ENCODE data around the gene OR2H1. TPM values are rescaled to one million over a fixed set of nuclear protein-coding genes. Genes with fewer than 3 reads are reported as not detected.

OR2H1 gene
- total RNA-seq, 1 donor from 2014 or later: not detected

- H3K4me1 ChIP-seq: no peaks in the 10 kb centered on the region
- no peak for TF ChIP-seq CTCF (IDR thresholded peaks at IDR 0.05)
- no peak for DNase-seq
- no peaks in the 10 kb centered on the region for H3K36me3 ChIP-seq
- intact Hi-C loops (cut with DNase I): no loop called here
- no peak for ATAC-seq
- H3K27ac ChIP-seq: no peak overlapping the region
- no peak overlapping the region for H3K4me3 ChIP-seq
- no peaks in the 10 kb centered on the region for H3K9me3 ChIP-seq
- H3K27me3 ChIP-seq: no peaks in the 10 kb centered on the region
Measured at GRCh38 chr6:29483735-29484134, 26.8 kb downstream of the OR2H1 start.

GRCh38 chr6:29486577-29486976 lies 29.6 kb downstream of the OR2H1 start:
- no peaks in the 10 kb centered on the region for H3K27me3 ChIP-seq
- ATAC-seq (no peak), DNase-seq (no peak)
- no peak for TF ChIP-seq CTCF (IDR thresholded peaks at IDR 0.05)
- no peaks in the 10 kb centered on the region for H3K9me3 ChIP-seq
- H3K36me3 ChIP-seq: no peaks in the 10 kb centered on the region
- H3K4me1 ChIP-seq: no peaks in the 10 kb centered on the region
- intact Hi-C loops (cut with DNase I): no loop called here
- H3K4me3 ChIP-seq: no peak overlapping the region
- no peak overlapping the region for H3K27ac ChIP-seq

GRCh38 chr6:29487131-29487530 lies 30.2 kb downstream of the OR2H1 start:
- DNase-seq: no peak
- no peak for ATAC-seq

GRCh38 chr6:29487660-29488059 lies 30.7 kb downstream of the OR2H1 start, which contains the start of gene MAS1L:
Gene MAS1L, minus strand, starts transcription at chr6:29487956. Its CDS starts 54 bp downstream, at chr6:29487902.
- Histone ChIP-seq H3K4me1 (no peaks in the 10 kb centered on the region), H3K9me3 (no peaks in the 10 kb centered on the region), H3K27ac (no peak within 1 kb of the TSS), H3K4me3 (no peak within 1 kb of the TSS), H3K36me3 (no peaks in the 10 kb centered on the region), H3K27me3 (no peaks in the 10 kb centered on the region)
- no peak for TF ChIP-seq CTCF (IDR thresholded peaks at IDR 0.05)
- ATAC-seq (no peak), DNase-seq (no peak)
- intact Hi-C loops (cut with DNase I): no loop called here

More at GRCh38 chr6:29487131-29487530, 30.2 kb downstream of the OR2H1 start:
- H3K27ac ChIP-seq: no peak overlapping the region
- H3K4me1 ChIP-seq: no peaks in the 10 kb centered on the region
- no peaks in the 10 kb centered on the region for H3K36me3 ChIP-seq
- no peaks in the 10 kb centered on the region for H3K9me3 ChIP-seq
- H3K4me3 ChIP-seq: no peak overlapping the region
- no peak for TF ChIP-seq CTCF (IDR thresholded peaks at IDR 0.05)
- no peaks in the 10 kb centered on the region for H3K27me3 ChIP-seq
- intact Hi-C loops (cut with DNase I): no loop called here

GRCh38 chr6:29488874-29489273 lies 31.9 kb downstream of the OR2H1 start:
- no peaks in the 10 kb centered on the region for H3K4me1 ChIP-seq
- no peaks in the 10 kb centered on the region for H3K36me3 ChIP-seq
- no peak for TF ChIP-seq CTCF (IDR thresholded peaks at IDR 0.05)
- no peak for ATAC-seq
- H3K27ac ChIP-seq: no peak overlapping the region
- intact Hi-C loops (cut with DNase I): no loop called here
- no peak overlapping the region for H3K4me3 ChIP-seq
- H3K27me3 ChIP-seq: no peaks in the 10 kb centered on the region
- no peak for DNase-seq
- no peaks in the 10 kb centered on the region for H3K9me3 ChIP-seq

- Histone ChIP-seq H3K4me3 (no peak overlapping the region), H3K27me3 (no peaks in the 10 kb centered on the region)
- no peak for TF ChIP-seq CTCF (IDR thresholded peaks at IDR 0.05)
Measured at GRCh38 chr6:29489286-29489685, 32.3 kb downstream of the OR2H1 start.

More at GRCh38 chr6:29489286-29489685, 32.3 kb downstream of the OR2H1 start:
- no peaks in the 10 kb centered on the region for H3K9me3 ChIP-seq
- H3K36me3 ChIP-seq: no peaks in the 10 kb centered on the region
- H3K27ac ChIP-seq: no peak overlapping the region
- H3K4me1 ChIP-seq: no peaks in the 10 kb centered on the region
- intact Hi-C loops (cut with DNase I): no loop called here
- no peak for DNase-seq
- ATAC-seq: no peak

All from upper lobe of right lung (tissue), 1 donor.